ENCODE measurements around the gene CNTNAP2.

GRCh38 chr7:147640821-147641220 lies 1524.2 kb downstream of the CNTNAP2 start:
- no peak for TF ChIP-seq GATA2 (IDR thresholded peaks at IDR 0.05; ENCODE audit: low read depth, low read length)
- no peak for TF ChIP-seq GATA3 (IDR thresholded peaks at IDR 0.05; ENCODE audit: low read depth, low read length)
